ENCODE data around the gene RBMX.

Gene RBMX

DNA sequence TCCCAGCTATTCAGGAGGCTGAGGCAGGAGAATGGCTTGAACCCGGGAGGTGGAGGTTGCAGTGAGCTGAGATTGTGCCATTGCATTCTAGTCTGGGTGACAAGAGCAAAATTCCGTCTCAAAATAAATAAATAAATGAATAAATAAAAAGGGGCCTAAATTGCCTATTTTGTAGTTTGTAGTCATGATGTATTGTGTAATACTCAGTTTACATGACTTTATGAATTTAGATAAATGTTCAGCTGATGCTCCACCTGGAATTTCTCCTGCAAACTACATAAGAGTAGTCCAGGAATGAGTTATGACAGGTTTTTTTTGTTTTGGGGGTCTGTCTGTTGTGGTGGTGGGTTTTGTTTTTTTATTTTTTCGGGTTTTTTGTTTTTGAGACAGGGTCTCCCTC, 31.1 kb downstream of the RBMX start:
- no peak for TF ChIP-seq CTCF (IDR thresholded peaks at IDR 0.05; ENCODE audit: extremely low read depth, missing control alignments)
- DNase-seq (ENCODE audit: low spot score): no peak

- no peak for TF ChIP-seq CTCF (IDR thresholded peaks at IDR 0.05; ENCODE audit: extremely low read depth, missing control alignments)
- DNase-seq (ENCODE audit: low spot score): no peak
These were observed 32.7 kb downstream of the RBMX start for GRCh38 chrX:136847874-136848273.

DNA sequence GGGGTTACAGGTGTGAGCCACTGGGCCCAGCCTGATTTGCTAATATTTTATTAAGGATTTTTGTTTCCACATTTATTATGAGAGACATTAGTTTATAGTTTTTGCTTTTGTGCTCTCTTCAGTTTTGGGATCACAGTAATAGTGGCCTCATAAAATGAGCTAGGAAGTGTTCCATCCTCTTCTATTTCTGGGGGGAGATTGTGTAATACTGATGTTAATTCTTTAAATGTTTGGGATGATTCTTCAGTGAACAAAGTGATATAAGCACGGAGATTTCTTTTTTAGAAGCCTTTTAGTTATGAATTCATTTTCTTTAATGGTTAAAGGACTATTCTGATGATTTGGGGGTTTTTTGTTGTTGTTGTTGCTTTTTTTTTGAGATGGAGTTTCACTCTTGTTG, 41.3 kb downstream of the RBMX start:
- no peak for DNase-seq (ENCODE audit: low spot score)
- no peak for TF ChIP-seq CTCF (IDR thresholded peaks at IDR 0.05; ENCODE audit: extremely low read depth, missing control alignments)

DNA sequence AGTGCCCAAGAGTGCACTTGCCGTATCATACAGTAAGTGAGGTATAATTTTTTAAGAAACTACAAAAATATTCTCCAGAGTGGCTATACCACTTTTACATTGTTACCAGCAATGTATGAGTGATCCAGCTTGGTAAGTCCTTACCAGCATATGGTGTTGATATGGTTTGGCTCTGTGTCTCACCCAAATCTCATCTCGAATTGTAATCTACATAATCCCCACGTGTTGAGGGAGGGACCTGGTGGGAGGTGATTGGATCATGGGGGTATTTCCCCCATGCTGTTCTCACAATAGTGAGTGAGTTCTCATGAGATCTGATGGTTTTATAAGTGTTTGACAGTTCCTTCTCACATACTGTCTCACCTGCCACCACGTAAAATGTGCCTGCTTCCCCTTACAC, 44.8 kb downstream of the RBMX start:
- TF ChIP-seq CTCF (IDR thresholded peaks at IDR 0.05; ENCODE audit: extremely low read depth, missing control alignments): no peak
- DNase-seq (ENCODE audit: low spot score): no peak

DNA sequence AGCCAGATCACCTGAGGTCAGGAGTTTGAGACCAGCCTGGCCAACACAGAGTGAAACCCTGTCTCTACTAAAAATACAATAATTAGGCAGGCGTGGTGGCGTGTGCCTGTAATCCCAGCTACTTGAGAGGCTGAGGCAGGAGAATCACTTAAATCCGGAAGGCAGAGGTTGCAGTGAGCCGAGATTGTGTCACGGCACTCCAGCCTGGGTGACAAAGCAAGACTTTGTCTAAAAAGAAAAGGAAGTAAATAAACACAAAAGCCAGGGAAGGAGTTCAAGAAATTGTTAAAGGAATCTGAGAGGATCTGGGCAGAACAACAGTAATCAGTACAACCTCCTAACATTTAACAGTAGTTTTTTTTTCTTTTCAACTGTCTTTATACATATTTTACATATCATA, 51.1 kb downstream of the RBMX start:
- TF ChIP-seq CTCF (IDR thresholded peaks at IDR 0.05; ENCODE audit: extremely low read depth, missing control alignments): no peak
- DNase-seq (ENCODE audit: low spot score): no peak

- no peak for DNase-seq (ENCODE audit: low spot score)
- TF ChIP-seq CTCF (IDR thresholded peaks at IDR 0.05; ENCODE audit: extremely low read depth, missing control alignments): no peak
These were observed 51.7 kb downstream of the RBMX start for GRCh38 chrX:136828830-136829229.

GRCh38 chrX:136827026-136827425, 53.5 kb downstream of the RBMX start:
- no peak for TF ChIP-seq CTCF (IDR thresholded peaks at IDR 0.05; ENCODE audit: extremely low read depth, missing control alignments)
- DNase-seq (ENCODE audit: low spot score): no peak

All from GM20000 (cell line).